M059J (cell line): Measurements from ENCODE around the gene SFXN1. TPM values are rescaled to one million over a fixed set of nuclear protein-coding genes. Genes with fewer than 3 reads are reported as not detected.

Experiments
- DNase-seq: peaks from one replicate; pipeline ENCODE4 v3.0.0-alpha.2; 2012; ENCODE audit warnings: low read depth
- total RNA-seq: library from RNA; depleted of rRNA; stranded (reverse); fragments of >200 nt; shearing (Covaris generic); gene quantifications from 2 replicates; pipeline ENCODE4 v1.2.3, GENCODE V29; 2014; rRNA removed

SFXN1 gene
- total RNA-seq, 1 experiment from 2014 or later = 156 TPM

- no peak for DNase-seq
Measured at GRCh38 chr5:175573493-175574269, 95.3 kb downstream of the SFXN1 start.

- DNase-seq = no peak
Measured at GRCh38 chr5:175575301-175575700, 96.9 kb downstream of the SFXN1 start.

GRCh38 chr5:175576096-175576495 is 97.7 kb downstream of the SFXN1 start:
- DNase-seq = no peak

- DNase-seq = peak; percentile 5
Measured at GRCh38 chr5:175576591-175576990, 98.2 kb downstream of the SFXN1 start.

Other genes with a start within 250 kb of the SFXN1 start
- gene DRD1, start 34.4 kb upstream of the SFXN1 start, total RNA-seq = 0.12 and 0.57 TPM in 2 replicates
- gene HRH2, start 179.5 kb downstream of the SFXN1 start, total RNA-seq = 0.20 and 0.32 TPM in 2 replicates